ENCODE results near the gene SHOX. TPM values are rescaled to one million over a fixed set of nuclear protein-coding genes. Genes with fewer than 3 reads are reported as not detected.

Gene SHOX
- total RNA-seq (not detected), polyA plus RNA-seq (not detected)
- long read RNA-seq, donor 1, result 0 reads
- long read RNA-seq, donor 2, result 0 reads
- long read RNA-seq, donor 3, result 0 reads

DNA sequence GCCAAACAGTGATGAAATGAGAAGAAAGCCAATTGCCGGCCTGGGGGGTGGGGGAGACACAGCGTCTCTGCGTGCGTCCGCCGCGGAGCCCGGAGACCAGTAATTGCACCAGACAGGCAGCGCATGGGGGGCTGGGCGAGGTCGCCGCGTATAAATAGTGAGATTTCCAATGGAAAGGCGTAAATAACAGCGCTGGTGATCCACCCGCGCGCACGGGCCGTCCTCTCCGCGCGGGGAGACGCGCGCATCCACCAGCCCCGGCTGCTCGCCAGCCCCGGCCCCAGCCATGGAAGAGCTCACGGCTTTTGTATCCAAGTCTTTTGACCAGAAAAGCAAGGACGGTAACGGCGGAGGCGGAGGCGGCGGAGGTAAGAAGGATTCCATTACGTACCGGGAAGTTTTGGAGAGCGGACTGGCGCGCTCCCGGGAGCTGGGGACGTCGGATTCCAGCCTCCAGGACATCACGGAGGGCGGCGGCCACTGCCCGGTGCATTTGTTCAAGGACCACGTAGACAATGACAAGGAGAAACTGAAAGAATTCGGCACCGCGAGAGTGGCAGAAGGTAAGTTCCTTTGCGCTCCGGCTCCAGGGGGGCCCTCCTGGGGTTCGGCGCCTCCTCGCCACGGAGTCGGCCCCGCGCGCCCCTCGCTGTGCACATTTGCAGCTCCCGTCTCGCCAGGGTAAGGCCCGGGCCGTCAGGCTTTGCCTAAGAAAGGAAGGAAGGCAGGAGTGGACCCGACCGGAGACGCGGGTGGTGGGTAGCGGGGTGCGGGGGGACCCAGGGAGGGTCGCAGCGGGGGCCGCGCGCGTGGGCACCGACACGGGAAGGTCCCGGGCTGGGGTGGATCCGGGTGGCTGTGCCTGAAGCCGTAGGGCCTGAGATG is at the start of gene SHOX:
Gene SHOX (plus strand): TSS at position 180 of the 885 bp plus-strand sequence. CDS start 107 bp downstream, at position 287.
- Histone ChIP-seq H3K4me3 (no peak within 1 kb of the TSS), H3K27me3 (peaks cover 11 to 88% (median 84%) of the 10 kb centered on the region in 7 donors), H3K9me3 (no peaks in the 10 kb centered on the region), H3K4me1 (peaks cover 0 to 7% (median 0%) of the 10 kb centered on the region in 9 donors), H3K27ac (no peak within 1 kb of the TSS), H3K36me3 (no peaks in the 10 kb centered on the region)
- intact Hi-C loops (cut with DNase I), result no loop called here
- ATAC-seq, result no peak
- no peak for DNase-seq
- no peak for TF ChIP-seq CTCF (IDR thresholded peaks at IDR 0.05)
- 1 to 2% methylated on average over 84 of the region's 84 CpGs for WGBS, 2 donors

- no peaks in the 10 kb centered on the region for H3K4me1 ChIP-seq
- intact Hi-C loops (cut with DNase I), result no loop called here
- no peak for TF ChIP-seq CTCF (IDR thresholded peaks at IDR 0.05)
- no peaks in the 10 kb centered on the region for H3K36me3 ChIP-seq
- H3K9me3 ChIP-seq, result peaks cover 0 to 23% (median 12%) of the 10 kb centered on the region in 11 donors
- WGBS, 2 donors, result 90 to 94% methylated on average over 1 of the region's 1 CpG
- no peak for DNase-seq
- no peak overlapping the region for H3K4me3 ChIP-seq
- ATAC-seq, result no peak
- no peak overlapping the region for H3K27ac ChIP-seq
- no peaks in the 10 kb centered on the region for H3K27me3 ChIP-seq
Observed at GRCh38 chrX:581066-581465, 49.5 kb upstream of the SHOX start.

- no peak overlapping the region for H3K27ac ChIP-seq
- ATAC-seq (no peak), DNase-seq (no peak)
- 77 to 79% methylated on average over 7 of the region's 7 CpGs for WGBS, 2 donors
- H3K9me3 ChIP-seq, result peaks cover 0 to 16% (median 4%) of the 10 kb centered on the region in 11 donors
- H3K4me3 ChIP-seq, result no peak overlapping the region
- no peak for TF ChIP-seq CTCF (IDR thresholded peaks at IDR 0.05)
- intact Hi-C loops (cut with DNase I), result no loop called here
- no peaks in the 10 kb centered on the region for H3K27me3 ChIP-seq
- H3K4me1 ChIP-seq, result no peaks in the 10 kb centered on the region
- H3K36me3 ChIP-seq, result no peaks in the 10 kb centered on the region
Observed at GRCh38 chrX:581720-582298, 48.8 kb upstream of the SHOX start.

GRCh38 chrX:584572-584971 is 46.0 kb upstream of the SHOX start:
- DNase-seq, result no peak
- 36 to 39% methylated on average over 1 of the region's 1 CpG for WGBS, 2 donors

More at GRCh38 chrX:584572-584971, 46.0 kb upstream of the SHOX start:
- intact Hi-C loops (cut with DNase I), result no loop called here
- no peak for TF ChIP-seq CTCF (IDR thresholded peaks at IDR 0.05)
- Histone ChIP-seq H3K36me3 (no peaks in the 10 kb centered on the region), H3K27ac (no peak overlapping the region), H3K4me1 (no peaks in the 10 kb centered on the region), H3K4me3 (no peak overlapping the region), H3K9me3 (no peaks in the 10 kb centered on the region), H3K27me3 (no peaks in the 10 kb centered on the region)
- no peak for ATAC-seq

All from heart right ventricle (tissue), 16 donors.